Spleen (tissue), 11 donors: ENCODE measurements around the gene KANK4. TPM values are rescaled to one million over a fixed set of nuclear protein-coding genes. Genes with fewer than 3 reads are reported as not detected.
"Not testable (repeated sequence)": the region's sequence is repeated elsewhere in the genome, so short reads cannot be mapped to it uniquely, and the experiment has no call there.

Experiments used
- DNase-seq: peaks from one replicate; pipeline ENCODE4 v3.0.0-alpha.2; 2020
- H3K27ac ChIP-seq, 8 donors: fragments of 200-600 bp; sonication (generic) in 7 of 8; 1 replicate in 4 of 8; 2 replicates in 4 of 8; pipeline versions ENCODE4 v1.5.0 to v1.8.0; 2016 to 2021; ENCODE audit warnings: inconsistent platforms in 4 of 8, mild to moderate bottlenecking in 4 of 8, moderate library complexity in 1 of 8
- H3K27me3 ChIP-seq, 7 donors: fragments of 200-600 bp; sonication (generic) in 6 of 7; replicated peaks in 1 of 7; 1 replicate in 4 of 7; 2 replicates in 3 of 7; pipeline versions ENCODE4 v1.5.0 to v1.8.0; 2016 to 2021; ENCODE audit warnings: inconsistent platforms in 3 of 7, mild to moderate bottlenecking in 1 of 7
- H3K36me3 ChIP-seq, 6 donors: fragments of 200-600 bp; sonication (generic) in 5 of 6; 1 replicate in 4 of 6; 2 replicates in 2 of 6; pipeline versions ENCODE4 v1.5.0 to v1.8.0; 2016 to 2021; ENCODE audit warnings: inconsistent platforms in 2 of 6
- H3K4me1 ChIP-seq, 6 donors: fragments of 200-600 bp; sonication (generic) in 5 of 6; 1 replicate in 3 of 6; 2 replicates in 3 of 6; pipeline versions ENCODE4 v1.5.0 to v1.8.0; 2016 to 2021; ENCODE audit warnings: inconsistent platforms in 3 of 6
- H3K4me3 ChIP-seq, 8 donors: fragments of 200-600 bp; sonication (generic) in 7 of 8; 1 replicate in 4 of 8; 2 replicates in 4 of 8; pipeline versions ENCODE4 v1.5.0 to v1.8.0; 2016 to 2021; ENCODE audit warnings: inconsistent platforms in 4 of 8, mild to moderate bottlenecking in 4 of 8, moderate library complexity in 2 of 8
- H3K9me3 ChIP-seq, 8 donors: fragments of 200-600 bp; sonication (generic) in 7 of 8; 1 replicate in 4 of 8; 2 replicates in 4 of 8; pipeline versions ENCODE4 v1.5.0 to v1.8.0; 2016 to 2021; ENCODE audit warnings: inconsistent platforms in 4 of 8
- CTCF ChIP-seq, 11 experiments: fragments of 200-600 bp in 7 of 11; fragments of 450-650 bp in 4 of 11; sonication (generic) in 4 of 11; IDR thresholded peaks in 8 of 11; conservative IDR thresholded peaks in 3 of 11; 1 replicate in 7 of 11; 2 replicates in 4 of 11; pipeline versions ENCODE4 v1.4.0 to v1.8.0; 2016 to 2021; ENCODE audit warnings: antibody characterized with exemption in 11 of 11, inconsistent platforms in 4 of 11, mild to moderate bottlenecking in 1 of 11
- POLR2A ChIP-seq, 3 donors: fragments of 450-650 bp; IDR thresholded peaks; one replicate each; pipeline ENCODE4 v1.5.1; 2017; ENCODE audit warnings: antibody characterized with exemption in 3 of 3, mild to moderate bottlenecking in 1 of 3
- POLR2AphosphoS5 ChIP-seq, 3 donors: sonication (generic); formaldehyde crosslinking; IDR thresholded peaks; one replicate each; pipeline ENCODE4 v1.5.1; 2017; ENCODE audit warnings: antibody characterized with exemption in 3 of 3
- WGBS, 5 donors: extraction: QIAGEN DNeasy Blood & Tissue Kit in 3 of 5; methylation state at CpG; one replicate each; pipeline versions ENCODE4 v1.1.5 to v1.1.7; 2013 to 2018; 5-methylcytosine and 5-hydroxymethylcytosine counted together
- intact Hi-C: fragments of 100-400 bp; cut with DNase I; formaldehyde crosslinking; loops from one replicate; pipeline ENCODE4 v1.15.0; 2023; ENCODE audit warnings: low total_unique reads
- polyA plus RNA-seq, 3 donors: library from polyadenylated mRNA; stranded (reverse); fragments of 200-250 nt; gene quantifications; one replicate each; pipeline ENCODE4 v1.2.1, GENCODE V29; 2013
- total RNA-seq, 7 donors: library from RNA; depleted of rRNA in 3 of 7; stranded (reverse); fragments of >200 nt in 3 of 7; fragmentation: NEBNext Ultra II Directional in 4 of 7; extraction: Animal tissue kit (Norgen Biotek cat#: 25700) in 4 of 7; gene quantifications; one replicate each; pipeline versions ENCODE4 v1.1.0 to v1.2.1, GENCODE V29; 2016 to 2021
- donor health status: healthy with polysubstance abuse.
- donor health status: DM: no; HTN: no; CAD: no; lungs with moderate emphysema.
- donor health status: DM: no; HTN: no; CAD: no.
- donor health status: Bipolar disorder and iron deficiency.
- donor health status: healthy.
- donor health status: DM: no; HTN: no; CAD: no.
- donor health status: DM: yes; HTN: yes; CAD: no.

Gene KANK4
- total and polyA plus RNA-seq, 10 donors, result 0.11 to 1.3 (median 0.47) TPM

GRCh38 chr1:62247391-62248168 lies 71.7 kb downstream of the KANK4 start:
- Histone ChIP-seq H3K27me3 (no peaks in the 10 kb centered on the region), H3K4me1 (no peaks in the 10 kb centered on the region), H3K27ac (no peak overlapping the region), H3K36me3 (no peaks in the 10 kb centered on the region), H3K9me3 (no peaks in the 10 kb centered on the region), H3K4me3 (no peak overlapping the region)
- intact Hi-C loops, result no loop called here
- no peak for TF ChIP-seq CTCF (IDR thresholded peaks at IDR 0.05 in 8 of 11, conservative IDR thresholded peaks at IDR 0.05 in 3 of 11)
- no peak for TF ChIP-seq POLR2AphosphoS5 (IDR thresholded peaks at IDR 0.05)
- no peak for TF ChIP-seq POLR2A (IDR thresholded peaks at IDR 0.05)
- WGBS, 5 donors, result 74 to 82% (median 79%) methylated on average over 13 to 14 of the region's 14 CpGs
- peak; percentile 66 for DNase-seq

GRCh38 chr1:62245201-62245600 lies 74.0 kb downstream of the KANK4 start:
- Histone ChIP-seq H3K36me3 (no peaks in the 10 kb centered on the region), H3K4me3 (no peak overlapping the region), H3K9me3 (no peaks in the 10 kb centered on the region), H3K27ac (no peak overlapping the region), H3K27me3 (no peaks in the 10 kb centered on the region), H3K4me1 (peaks cover 0 to 7% (median 0%) of the 10 kb centered on the region in 6 donors)
- intact Hi-C loops, result no loop called here
- TF ChIP-seq POLR2A (IDR thresholded peaks at IDR 0.05) (no peak), POLR2AphosphoS5 (IDR thresholded peaks at IDR 0.05) (no peak), CTCF (IDR thresholded peaks at IDR 0.05 in 8 of 11, conservative IDR thresholded peaks at IDR 0.05 in 3 of 11) (no peak)
- no peak for DNase-seq

DNA sequence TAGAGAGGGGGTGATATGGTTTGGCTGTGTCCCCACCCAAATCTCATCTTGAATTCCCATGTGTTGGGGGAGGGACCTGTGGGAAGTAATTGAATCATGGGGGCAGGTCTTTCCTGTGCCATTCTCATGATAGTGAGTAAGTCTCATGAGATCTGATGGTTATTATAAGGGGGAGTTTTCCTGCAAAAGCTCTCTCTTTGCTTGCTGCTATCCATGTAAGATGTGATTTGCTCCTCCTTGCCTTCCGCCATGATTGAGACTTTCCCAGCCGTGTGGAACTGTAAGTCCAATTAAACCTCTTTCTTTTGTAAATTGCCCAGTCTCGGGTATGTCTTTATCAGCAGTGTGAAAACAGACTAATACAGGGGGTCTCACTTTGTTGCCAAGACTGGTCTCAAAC lies 74.9 kb downstream of the KANK4 start:
- DNase-seq, H3K4me1 ChIP-seq, H3K4me3 ChIP-seq, H3K27ac ChIP-seq, H3K27me3 ChIP-seq, intact Hi-C loops, H3K36me3 ChIP-seq, H3K9me3 ChIP-seq: not testable (repeated sequence)
- WGBS, 5 donors, result 87 to 95% (median 93%) methylated on average over 3 of the region's 3 CpGs

- WGBS, 5 donors, result 58 to 73% (median 70%) methylated on average over 12 of the region's 12 CpGs
- TF ChIP-seq CTCF (IDR thresholded peaks at IDR 0.05 in 8 of 11, conservative IDR thresholded peaks at IDR 0.05 in 3 of 11) (no peak), POLR2A (IDR thresholded peaks at IDR 0.05) (no peak), POLR2AphosphoS5 (IDR thresholded peaks at IDR 0.05) (no peak)
- Histone ChIP-seq H3K27me3 (no peaks in the 10 kb centered on the region), H3K4me3 (no peak overlapping the region), H3K9me3 (no peaks in the 10 kb centered on the region), H3K27ac (no peak overlapping the region), H3K4me1 (peaks cover 0 to 7% (median 0%) of the 10 kb centered on the region in 6 donors), H3K36me3 (no peaks in the 10 kb centered on the region)
- peak; percentile 13 for DNase-seq
- intact Hi-C loops, result no loop called here
Measured at GRCh38 chr1:62241371-62242131, 77.7 kb downstream of the KANK4 start.
